ENCODE measurements around the gene NLRP6.

GRCh38 chr11:306645-307371 lies 28.6 kb downstream of the NLRP6 start:
- TF ChIP-seq CTCF (IDR thresholded peaks at IDR 0.05): no peak
- TF ChIP-seq POLR2A (IDR thresholded peaks at IDR 0.05; ENCODE audit: low read depth): no peak
- TF ChIP-seq EP300 (IDR thresholded peaks at IDR 0.05): no peak

All from esophagus muscularis mucosa (tissue), 4 donors.